Mucosa of descending colon (tissue), 3 donors: ENCODE data around the gene BTG2. TPM values are rescaled to one million over a fixed set of nuclear protein-coding genes. Genes with fewer than 3 reads are reported as not detected.

ENCODE experiments used
- ATAC-seq: fragments of 200-7000 bp; cut with Tn5 transposase; one replicate; pipeline ENCODE4 v1.9.1; 2020; ENCODE audit warnings: mild to moderate bottlenecking, moderate library complexity
- DNase-seq, 3 donors: peaks; one replicate each; pipeline ENCODE4 v3.0.0-alpha.2; 2020
- H3K36me3 ChIP-seq: fragments of 200-600 bp; one replicate; pipeline ENCODE4 v1.8.0; 2021; ENCODE audit warnings: low read depth, mild to moderate bottlenecking
- H3K4me1 ChIP-seq: fragments of 200-600 bp; one replicate; pipeline ENCODE4 v1.8.0; 2021; ENCODE audit warnings: low read depth, mild to moderate bottlenecking
- H3K4me3 ChIP-seq: fragments of 200-600 bp; one replicate; pipeline ENCODE4 v1.8.0; 2021; ENCODE audit warnings: mild to moderate bottlenecking
- H3K9me3 ChIP-seq: fragments of 200-600 bp; one replicate; pipeline ENCODE4 v1.8.0; 2021; ENCODE audit warnings: mild to moderate bottlenecking
- CTCF ChIP-seq: fragments of 200-600 bp; IDR thresholded peaks from one replicate; pipeline ENCODE4 v1.8.0; 2022; ENCODE audit warnings: antibody characterized with exemption, mild to moderate bottlenecking
- intact Hi-C, 2 donors: fragments of 100-400 bp; cut with DNase I in 1 of 2; cut with micrococcal nuclease in 1 of 2; formaldehyde crosslinking; loops; one replicate each; pipeline versions ENCODE4 v1.11.0 to v1.11.1; 2022; cut with DNase I, micrococcal nuclease
- total RNA-seq, 3 donors: library from RNA; stranded (reverse); fragmentation: NEBNext Ultra II Directional in 2 of 3; extraction: Animal tissue kit (Norgen Biotek cat#: 25700) in 2 of 3; gene quantifications; one replicate each; pipeline versions ENCODE4 v1.2.1 to v1.2.4, GENCODE V29; 2021 to 2023
- donor health status: DM: no; HTN: no; CAD: no; lungs with moderate emphysema.
- donor health status: DM: no; HTN: no; CAD: no.
- donor health status: DM: no; HTN: yes; CAD: no.

The BTG2 gene
- total RNA-seq, 3 donors from 2014 or later = 65.7 to 406 (median 69.1) TPM

GRCh38 chr1:203282720-203283542, 22.4 kb upstream of the BTG2 start:
- H3K36me3 ChIP-seq = no peaks in the 10 kb centered on the region
- H3K4me1 ChIP-seq = peaks cover 55% of the 10 kb centered on the region
- ATAC-seq (peak; percentile 17), DNase-seq (peak in 1 of 3 donors; percentile 23)
- no peaks in the 10 kb centered on the region for H3K9me3 ChIP-seq
- intact Hi-C loops = no loop called here
- TF ChIP-seq CTCF = no peak
- no peak overlapping the region for H3K4me3 ChIP-seq

GRCh38 chr1:203283597-203283996, 21.7 kb upstream of the BTG2 start:
- Histone ChIP-seq H3K4me1 (peaks cover 50% of the 10 kb centered on the region), H3K36me3 (no peaks in the 10 kb centered on the region), H3K4me3 (no peak overlapping the region), H3K9me3 (no peaks in the 10 kb centered on the region)
- ATAC-seq (no peak), DNase-seq (peak in 1 of 3 donors; percentile 2)
- intact Hi-C loops = no loop called here
- no peak for TF ChIP-seq CTCF

GRCh38 chr1:203284411-203285123, 20.8 kb upstream of the BTG2 start:
- Histone ChIP-seq H3K4me1 (peaks cover 50% of the 10 kb centered on the region), H3K36me3 (no peaks in the 10 kb centered on the region), H3K4me3 (no peak overlapping the region), H3K9me3 (no peaks in the 10 kb centered on the region)
- DNase-seq (peak in 1 of 3 donors; percentile 25), ATAC-seq (no peak)
- intact Hi-C loops = no loop called here
- no peak for TF ChIP-seq CTCF

GRCh38 chr1:203286161-203286984, 18.9 kb upstream of the BTG2 start:
- intact Hi-C loops = no loop called here
- peak; percentile 13 for ATAC-seq
- Histone ChIP-seq H3K4me3 (no peak overlapping the region), H3K4me1 (peaks cover 67% of the 10 kb centered on the region), H3K36me3 (no peaks in the 10 kb centered on the region), H3K9me3 (no peaks in the 10 kb centered on the region)
- TF ChIP-seq CTCF = no peak
- DNase-seq = peak in 2 of 3 donors; percentile 71 to 72

- intact Hi-C loops = no loop called here
- DNase-seq (peak; percentile 77 to 91 (median 82)), ATAC-seq (peak; percentile 51)
- Histone ChIP-seq H3K4me3 (no peak overlapping the region), H3K4me1 (peaks cover 74% of the 10 kb centered on the region), H3K36me3 (no peaks in the 10 kb centered on the region), H3K9me3 (no peaks in the 10 kb centered on the region)
- TF ChIP-seq CTCF = no peak
These were observed 18.0 kb upstream of the BTG2 start for GRCh38 chr1:203287109-203287893.
